ENCODE measurements around the gene GNG2. TPM values are rescaled to one million over a fixed set of nuclear protein-coding genes. Genes with fewer than 3 reads are reported as not detected.

GNG2 gene
- total RNA-seq, 3 donors from 2014 or later = 12.1 to 106 (median 15.1) TPM

DNA sequence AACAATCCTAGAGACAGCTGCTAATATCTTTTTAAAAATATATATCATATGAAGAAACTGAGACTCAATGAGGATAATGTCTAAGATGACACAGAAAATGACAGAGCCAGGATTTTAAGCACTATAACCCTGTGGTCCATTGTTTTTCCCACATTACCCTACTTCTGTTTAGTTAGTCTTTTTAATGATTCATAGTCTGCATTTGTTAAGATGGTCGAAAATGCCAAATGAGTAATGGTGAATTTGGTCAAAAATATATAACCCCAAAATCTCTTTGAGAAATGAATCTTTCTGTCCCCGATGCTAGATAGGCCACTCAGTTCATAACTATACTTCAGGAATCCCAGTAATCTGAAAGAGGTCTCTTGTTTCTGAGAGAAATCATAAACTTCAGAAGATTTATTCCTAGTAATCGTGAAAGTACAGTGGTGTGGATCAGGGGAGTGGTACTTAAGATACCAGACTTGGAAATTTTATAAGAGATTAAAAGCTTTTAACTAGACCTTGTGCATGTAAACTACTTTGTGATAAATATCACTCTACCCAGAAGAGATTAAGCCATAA, 139.7 kb downstream of the GNG2 start:
- TF ChIP-seq POLR2A (IDR thresholded peaks at IDR 0.05) (no peak), POLR2AphosphoS5 (IDR thresholded peaks at IDR 0.05) (no peak)
- TF ChIP-seq, protein P1, sequence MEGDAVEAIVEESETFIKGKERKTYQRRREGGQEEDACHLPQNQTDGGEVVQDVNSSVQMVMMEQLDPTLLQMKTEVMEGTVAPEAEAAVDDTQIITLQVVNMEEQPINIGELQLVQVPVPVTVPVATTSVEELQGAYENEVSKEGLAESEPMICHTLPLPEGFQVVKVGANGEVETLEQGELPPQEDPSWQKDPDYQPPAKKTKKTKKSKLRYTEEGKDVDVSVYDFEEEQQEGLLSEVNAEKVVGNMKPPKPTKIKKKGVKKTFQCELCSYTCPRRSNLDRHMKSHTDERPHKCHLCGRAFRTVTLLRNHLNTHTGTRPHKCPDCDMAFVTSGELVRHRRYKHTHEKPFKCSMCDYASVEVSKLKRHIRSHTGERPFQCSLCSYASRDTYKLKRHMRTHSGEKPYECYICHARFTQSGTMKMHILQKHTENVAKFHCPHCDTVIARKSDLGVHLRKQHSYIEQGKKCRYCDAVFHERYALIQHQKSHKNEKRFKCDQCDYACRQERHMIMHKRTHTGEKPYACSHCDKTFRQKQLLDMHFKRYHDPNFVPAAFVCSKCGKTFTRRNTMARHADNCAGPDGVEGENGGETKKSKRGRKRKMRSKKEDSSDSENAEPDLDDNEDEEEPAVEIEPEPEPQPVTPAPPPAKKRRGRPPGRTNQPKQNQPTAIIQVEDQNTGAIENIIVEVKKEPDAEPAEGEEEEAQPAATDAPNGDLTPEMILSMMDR (IDR thresholded peaks at IDR 0.05) = no peak
- Histone ChIP-seq H3K27me3 (no peaks in the 10 kb centered on the region), H3K27ac (no peak overlapping the region), H3K4me1 (no peaks in the 10 kb centered on the region), H3K4me3 (no peak overlapping the region), H3K36me3 (peaks cover 5% of the 10 kb centered on the region), H3K9me3 (no peaks in the 10 kb centered on the region)
- DNase-seq (ENCODE audit: low spot score in 2 of 2) = no peak
- intact Hi-C loops (cut with DNase I; ENCODE audit: low total_unique reads) = no loop called here

DNA sequence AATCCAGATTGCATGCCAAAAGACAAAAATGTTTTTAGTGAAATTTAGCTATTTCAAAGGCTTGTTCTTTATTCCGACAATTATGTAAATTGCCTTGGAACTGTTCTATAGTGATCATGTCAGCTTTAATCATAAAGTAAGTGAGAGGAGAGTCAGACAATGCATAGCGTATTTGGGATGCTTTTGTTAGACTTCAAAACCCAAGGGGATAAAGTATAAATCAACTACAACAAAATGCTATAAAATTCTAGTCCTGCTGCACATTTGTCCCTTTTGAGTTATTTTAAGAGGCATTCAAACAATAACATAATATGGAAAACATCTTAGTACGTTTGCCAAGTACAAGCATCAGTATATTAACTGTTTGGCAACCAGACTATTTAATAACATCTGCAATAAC, 140.3 kb downstream of the GNG2 start:
- Histone ChIP-seq H3K9me3 (no peaks in the 10 kb centered on the region), H3K27me3 (no peaks in the 10 kb centered on the region), H3K4me1 (no peaks in the 10 kb centered on the region), H3K27ac (no peak overlapping the region), H3K4me3 (no peak overlapping the region), H3K36me3 (peaks cover 11% of the 10 kb centered on the region)
- TF ChIP-seq, protein P1 (IDR thresholded peaks at IDR 0.05) = no peak
- TF ChIP-seq POLR2A (IDR thresholded peaks at IDR 0.05) = no peak
- no peak for TF ChIP-seq POLR2AphosphoS5 (IDR thresholded peaks at IDR 0.05)
- intact Hi-C loops (cut with DNase I; ENCODE audit: low total_unique reads) = no loop called here
- no peak for DNase-seq (ENCODE audit: low spot score in 2 of 2)

DNA sequence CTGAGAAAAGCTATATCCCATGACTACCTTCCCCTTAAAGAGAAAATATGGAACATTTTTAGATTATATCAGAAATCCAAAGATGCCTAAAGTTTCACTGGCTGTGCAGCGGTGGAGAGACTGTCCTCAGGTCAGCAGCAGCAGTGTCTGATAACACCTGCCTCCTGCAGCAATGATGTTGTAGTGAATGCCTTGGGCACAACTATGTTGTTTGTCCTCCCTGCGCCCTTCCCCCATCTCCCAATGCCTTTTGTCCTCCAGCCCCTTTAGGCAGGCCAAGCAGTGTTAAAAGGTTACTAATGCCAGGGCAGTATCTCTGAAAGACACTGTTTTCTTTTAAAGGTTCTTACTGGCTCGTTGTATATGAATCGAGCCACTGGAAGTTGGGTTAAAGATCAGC, 142.1 kb downstream of the GNG2 start:
- no peak for DNase-seq (ENCODE audit: low spot score in 2 of 2)
- H3K27me3 ChIP-seq = no peaks in the 10 kb centered on the region
- peaks cover 12% of the 10 kb centered on the region for H3K36me3 ChIP-seq
- no peak overlapping the region for H3K4me3 ChIP-seq
- H3K9me3 ChIP-seq = no peaks in the 10 kb centered on the region
- H3K27ac ChIP-seq = no peak overlapping the region
- intact Hi-C loops (cut with DNase I; ENCODE audit: low total_unique reads) = no loop called here
- no peak for TF ChIP-seq POLR2AphosphoS5 (IDR thresholded peaks at IDR 0.05)
- no peak for TF ChIP-seq POLR2A (IDR thresholded peaks at IDR 0.05)
- TF ChIP-seq, protein P1 (IDR thresholded peaks at IDR 0.05) = no peak
- H3K4me1 ChIP-seq = no peaks in the 10 kb centered on the region

DNA sequence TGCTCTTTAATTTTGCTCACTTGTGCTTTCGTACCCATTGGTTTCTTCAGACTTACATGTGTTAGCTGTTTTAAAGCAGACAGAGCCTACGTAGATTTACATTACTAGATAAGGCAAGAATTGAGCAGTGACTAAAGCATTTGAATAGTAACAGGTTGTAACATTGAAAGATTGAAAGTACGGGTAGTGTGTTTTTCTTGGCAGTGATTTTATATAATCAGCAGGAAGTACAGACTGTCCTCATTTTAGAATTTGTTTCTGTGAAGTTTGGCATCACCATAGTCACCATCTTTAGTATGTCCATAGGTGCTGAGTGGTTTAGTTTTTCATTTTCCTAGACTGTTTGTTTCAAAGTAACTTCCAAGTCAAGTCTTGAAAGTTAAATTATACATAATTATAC, 142.9 kb downstream of the GNG2 start:
- intact Hi-C loops (cut with DNase I; ENCODE audit: low total_unique reads) = no loop called here

DNA sequence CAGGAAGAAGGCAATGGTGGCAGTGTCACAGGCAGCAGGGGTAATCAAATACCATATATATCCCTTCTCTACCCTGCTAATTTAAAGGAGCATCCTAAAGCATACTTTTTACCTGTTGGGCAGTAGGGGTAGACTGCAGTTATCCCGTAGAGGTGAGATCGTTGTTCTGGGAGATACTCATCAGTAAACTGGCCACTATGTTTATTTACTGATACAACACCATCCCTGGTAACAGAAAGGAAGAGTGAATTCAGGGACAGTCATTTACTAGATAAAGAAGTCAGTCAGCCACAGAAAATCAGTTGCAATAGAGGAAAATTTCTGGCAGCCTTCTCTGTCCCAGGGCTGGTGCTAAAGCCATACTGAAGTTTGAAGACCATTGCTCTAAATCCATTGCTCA, 145.2 kb downstream of the GNG2 start:
- peaks cover 12% of the 10 kb centered on the region for H3K36me3 ChIP-seq
- intact Hi-C loops (cut with DNase I; ENCODE audit: low total_unique reads) = no loop called here
- TF ChIP-seq POLR2A (IDR thresholded peaks at IDR 0.05) (no peak), POLR2AphosphoS5 (IDR thresholded peaks at IDR 0.05) (no peak)
- TF ChIP-seq, protein P1 (IDR thresholded peaks at IDR 0.05) = no peak
- no peaks in the 10 kb centered on the region for H3K9me3 ChIP-seq
- H3K4me1 ChIP-seq = no peaks in the 10 kb centered on the region
- no peak overlapping the region for H3K4me3 ChIP-seq
- H3K27me3 ChIP-seq = no peaks in the 10 kb centered on the region
- H3K27ac ChIP-seq = no peak overlapping the region
- DNase-seq (ENCODE audit: low spot score in 2 of 2) = no peak

More for the DNA sequence above, 142.9 kb downstream of the GNG2 start:
- Histone ChIP-seq H3K9me3 (no peaks in the 10 kb centered on the region), H3K27me3 (no peaks in the 10 kb centered on the region), H3K36me3 (peaks cover 12% of the 10 kb centered on the region), H3K4me3 (no peak overlapping the region), H3K27ac (no peak overlapping the region), H3K4me1 (no peaks in the 10 kb centered on the region)
- DNase-seq (ENCODE audit: low spot score in 2 of 2) = no peak
- TF ChIP-seq, protein P1 (IDR thresholded peaks at IDR 0.05) = no peak
- TF ChIP-seq POLR2AphosphoS5 (IDR thresholded peaks at IDR 0.05) (no peak), POLR2A (IDR thresholded peaks at IDR 0.05) (no peak)
